MV-4-11 (cell line): ENCODE results near the gene SLC12A3.
A peak's percentile ranks its signal among the peaks of the same experiment; 100 is the strongest.

Source experiments
- DNase-seq: peaks from one replicate; lab custom pipeline; 2025; lab: John Stamatoyannopoulos, UW

Gene SLC12A3

GRCh38 chr16:56864960-56865359, at the start of gene SLC12A3:
TSS of gene SLC12A3 (plus strand) at chr16:56865207. CDS start at chr16:56865236, 29 bp downstream.
- no peak for DNase-seq

DNA sequence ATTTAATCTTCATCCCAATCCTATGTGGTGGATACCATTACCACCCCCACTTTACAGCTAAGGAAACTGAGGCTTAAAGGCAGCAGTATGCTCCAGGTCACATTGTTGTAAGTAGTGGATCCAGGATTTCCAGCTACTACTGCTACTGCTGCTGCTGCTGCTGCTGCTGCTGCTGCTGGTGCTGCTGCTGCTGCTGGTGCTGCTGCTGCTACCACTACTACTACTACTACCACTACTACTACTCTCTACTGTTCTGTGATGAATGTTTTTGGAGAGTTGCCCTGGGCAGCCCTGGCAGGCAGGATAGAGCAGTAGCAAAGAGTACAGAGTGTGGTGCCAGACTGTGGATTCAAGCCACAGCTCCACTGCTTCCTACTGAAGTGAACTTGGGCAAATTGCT, 49.3 kb upstream of the SLC12A3 start:
- DNase-seq, result no peak

DNA sequence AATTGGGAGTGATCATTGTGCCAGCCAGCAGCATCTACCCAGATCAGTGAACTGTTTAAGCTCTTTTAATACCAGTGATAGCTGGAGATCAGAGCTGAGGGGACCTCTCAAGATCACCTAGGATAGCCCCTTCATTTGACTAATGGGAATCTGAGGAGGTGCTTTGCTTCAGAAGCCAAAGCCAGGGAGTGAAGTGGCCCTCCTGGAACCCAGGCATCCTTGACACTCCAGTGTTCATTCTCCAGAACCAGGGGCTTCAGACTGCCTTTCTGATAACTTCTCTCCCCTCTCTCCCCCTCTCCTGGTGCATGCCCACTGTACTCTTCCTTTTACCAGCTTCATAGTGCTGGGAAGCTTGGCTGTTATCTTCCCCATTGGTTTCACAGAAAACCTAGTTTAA, 48.0 kb upstream of the SLC12A3 start:
- no peak for DNase-seq

- DNase-seq, result no peak
These were observed 47.1 kb upstream of the SLC12A3 start for GRCh38 chr16:56817938-56818337.

DNA sequence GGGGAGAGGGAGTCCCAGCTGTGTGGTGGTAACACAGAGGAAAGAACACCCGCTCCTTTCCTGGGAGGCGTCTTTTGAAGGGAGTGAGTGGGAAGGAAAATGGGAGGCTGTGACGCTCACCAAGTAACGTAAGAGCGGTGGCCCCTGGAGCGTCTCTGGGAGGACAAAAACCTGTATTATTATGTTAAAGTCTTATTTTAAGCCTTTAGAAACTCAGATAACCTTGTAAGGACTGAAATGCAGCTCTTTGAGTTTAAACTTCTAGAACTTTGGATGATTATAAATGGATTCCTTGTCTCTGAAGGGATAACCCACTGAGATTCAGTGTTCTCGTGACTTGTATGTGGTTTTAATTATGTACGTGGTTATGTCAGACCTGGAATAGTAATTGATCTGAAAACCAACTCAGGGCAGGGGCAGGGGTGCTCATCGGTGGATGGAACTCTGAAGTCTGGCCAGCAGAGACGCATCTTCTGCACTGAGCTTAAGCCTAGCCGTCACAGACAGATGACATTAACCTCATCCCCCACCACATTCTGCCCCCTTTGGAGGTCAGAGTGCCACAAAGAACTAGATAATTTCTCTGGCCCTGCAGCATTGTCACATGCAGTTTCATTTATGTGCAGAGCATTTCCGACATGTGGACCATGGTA, 41.8 kb upstream of the SLC12A3 start:
- DNase-seq, result no peak

DNA sequence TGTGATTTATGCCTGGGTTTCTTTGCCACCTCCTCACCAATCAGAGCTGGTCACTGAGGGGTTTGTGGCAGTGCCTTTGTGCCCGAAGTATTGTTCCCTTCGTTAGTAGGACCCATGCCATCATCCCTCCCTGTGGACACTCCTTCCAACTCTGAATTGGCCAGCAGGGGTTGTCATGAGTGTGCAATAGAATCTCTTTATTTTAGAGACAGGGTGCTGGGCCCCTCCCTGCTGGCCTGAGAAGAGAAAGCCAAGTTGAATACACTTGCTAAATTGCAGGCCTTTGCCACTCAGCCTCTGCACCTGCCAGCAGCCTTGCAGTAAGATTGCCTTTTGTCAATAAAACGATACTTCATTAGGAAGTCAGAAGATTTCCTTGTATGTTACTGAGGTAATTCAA, 40.7 kb upstream of the SLC12A3 start:
- DNase-seq, result no peak

DNA sequence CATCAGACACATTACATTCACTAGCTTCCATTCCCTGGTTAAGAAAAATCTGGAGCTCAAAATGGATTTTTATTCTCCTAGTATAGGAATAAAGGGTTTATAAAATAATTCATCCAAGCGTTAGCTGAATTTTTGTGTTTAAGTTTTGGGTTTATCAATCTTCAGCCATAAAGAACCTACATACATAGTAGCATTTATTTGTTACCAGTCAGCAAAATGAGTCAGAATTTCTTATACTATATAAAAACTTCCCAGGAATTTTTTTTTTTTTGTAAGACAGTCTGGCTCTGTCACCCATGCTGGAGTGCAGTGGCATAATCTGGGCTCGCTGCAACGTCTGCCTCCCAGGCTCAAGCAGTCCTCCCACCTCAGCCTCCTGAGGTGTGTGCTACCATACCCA, 40.2 kb upstream of the SLC12A3 start:
- no peak for DNase-seq

- DNase-seq, result no peak
These were observed 39.2 kb upstream of the SLC12A3 start for GRCh38 chr16:56825826-56826225.

- no peak for DNase-seq
These were observed 36.4 kb upstream of the SLC12A3 start for GRCh38 chr16:56828647-56829046.

DNA sequence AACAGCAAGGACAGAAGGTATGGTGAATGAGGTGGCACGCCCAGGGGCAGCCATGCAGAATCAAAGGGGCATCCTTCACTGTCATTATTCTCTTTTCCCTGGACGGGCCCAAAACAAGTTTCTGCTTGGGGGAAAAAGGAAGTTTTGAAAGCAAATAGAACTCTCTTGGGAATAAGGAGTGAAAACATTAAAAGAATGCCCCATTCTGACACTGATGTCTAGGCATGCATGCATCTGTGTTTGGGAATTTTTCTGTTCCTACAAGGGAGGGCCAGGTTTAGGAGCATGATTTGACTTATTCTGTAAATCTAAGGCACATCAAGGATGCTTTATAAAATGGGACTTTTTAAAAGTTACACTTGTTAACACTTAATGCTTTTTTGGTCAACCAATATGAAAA, 34.3 kb upstream of the SLC12A3 start:
- DNase-seq, result no peak

GRCh38 chr16:56832768-56833167, 32.2 kb upstream of the SLC12A3 start:
- no peak for DNase-seq

DNA sequence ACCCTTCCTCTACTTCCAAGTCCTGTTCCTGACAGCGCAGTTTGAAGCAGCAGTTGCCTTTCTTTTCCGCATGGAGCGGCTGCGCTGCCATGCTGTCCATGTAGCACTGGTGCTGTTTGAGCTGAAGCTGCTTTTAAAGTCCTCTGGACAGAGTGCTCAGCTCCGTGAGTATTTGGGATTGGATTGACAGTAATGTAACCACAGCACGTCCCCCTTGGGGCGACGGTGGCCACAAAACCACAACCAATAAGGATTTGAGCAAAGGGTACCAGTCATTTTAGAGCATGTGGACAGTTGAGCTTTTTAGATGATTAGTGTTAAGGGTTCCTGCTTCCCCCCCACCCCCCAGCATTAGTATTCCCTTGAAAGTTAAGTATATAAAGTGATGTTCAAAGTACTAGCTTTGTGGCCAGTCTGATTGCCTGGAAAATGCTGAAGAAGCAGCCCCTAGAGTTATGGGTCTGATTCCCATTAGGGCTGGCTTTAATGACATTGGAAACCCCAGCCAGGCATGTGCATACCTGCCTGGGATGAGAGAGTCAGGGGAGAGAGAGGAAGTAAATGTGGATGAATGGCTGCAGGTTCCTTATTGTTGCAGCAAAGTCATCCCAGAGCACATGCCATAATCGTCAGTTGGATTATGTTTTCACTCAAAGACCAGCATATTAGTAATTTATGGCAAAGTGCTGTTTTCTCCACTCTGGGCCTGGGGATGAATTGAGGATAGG, 31.6 kb upstream of the SLC12A3 start:
- DNase-seq, result peak; percentile 66

GRCh38 chr16:56835320-56835719, 29.7 kb upstream of the SLC12A3 start:
- DNase-seq, result no peak

- no peak for DNase-seq
These were observed 28.4 kb upstream of the SLC12A3 start for GRCh38 chr16:56836410-56837230.

DNA sequence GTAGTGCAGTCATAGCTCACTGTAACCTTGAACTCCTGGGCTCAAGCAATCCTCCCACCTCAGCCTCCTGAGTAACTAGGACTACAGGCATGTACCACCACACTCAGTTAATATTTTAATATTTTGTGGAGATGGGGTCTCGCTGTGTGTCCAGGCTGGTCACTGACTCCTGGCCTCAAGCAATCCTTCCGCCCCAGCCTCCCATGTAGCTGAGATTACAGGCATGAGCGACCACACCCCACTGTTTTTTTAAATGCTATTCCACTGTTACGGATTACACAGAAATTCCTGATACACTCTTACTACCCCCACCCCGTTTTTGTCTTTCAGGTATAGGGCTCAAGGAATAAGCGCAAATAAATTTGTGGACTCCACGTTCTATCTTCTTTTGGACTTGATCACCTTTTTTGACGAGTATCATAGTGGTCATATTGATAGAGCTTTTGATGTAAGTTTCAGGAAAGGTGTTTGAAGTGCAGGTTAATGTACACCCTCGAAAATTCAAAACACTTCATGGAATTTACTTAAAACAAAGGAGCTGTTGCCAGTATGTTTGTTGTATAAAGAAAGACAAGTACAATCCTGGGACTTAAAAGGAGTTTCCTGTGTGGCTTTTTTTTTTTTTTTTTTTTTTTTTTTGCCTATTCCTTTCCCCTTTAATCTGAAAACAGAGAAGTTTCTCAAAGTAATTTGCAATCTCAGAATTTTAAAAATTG, 26.2 kb upstream of the SLC12A3 start:
- no peak for DNase-seq

DNA sequence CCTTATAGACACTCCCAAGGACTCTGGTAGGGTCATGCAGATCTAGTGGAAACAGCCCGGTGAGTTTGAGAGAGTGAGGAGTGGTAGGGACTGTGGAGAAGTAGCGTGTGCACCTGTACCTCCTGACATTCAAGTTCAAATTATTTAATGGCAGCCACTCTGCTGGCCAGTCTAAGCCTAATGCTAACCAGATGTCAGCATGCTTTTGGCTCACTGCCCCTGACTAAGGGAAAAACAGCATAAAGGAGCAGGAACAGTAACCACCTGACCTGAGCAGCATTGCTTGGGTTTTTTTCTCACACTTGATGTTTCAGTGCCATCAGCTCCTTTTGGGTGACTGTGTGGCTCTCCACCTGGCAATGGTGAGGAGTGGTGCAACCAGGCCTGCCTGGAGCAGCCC, 23.8 kb upstream of the SLC12A3 start:
- DNase-seq, result no peak

GRCh38 chr16:56841659-56842058, 23.3 kb upstream of the SLC12A3 start:
- no peak for DNase-seq

GRCh38 chr16:56842133-56842532, 22.9 kb upstream of the SLC12A3 start:
- no peak for DNase-seq

DNA sequence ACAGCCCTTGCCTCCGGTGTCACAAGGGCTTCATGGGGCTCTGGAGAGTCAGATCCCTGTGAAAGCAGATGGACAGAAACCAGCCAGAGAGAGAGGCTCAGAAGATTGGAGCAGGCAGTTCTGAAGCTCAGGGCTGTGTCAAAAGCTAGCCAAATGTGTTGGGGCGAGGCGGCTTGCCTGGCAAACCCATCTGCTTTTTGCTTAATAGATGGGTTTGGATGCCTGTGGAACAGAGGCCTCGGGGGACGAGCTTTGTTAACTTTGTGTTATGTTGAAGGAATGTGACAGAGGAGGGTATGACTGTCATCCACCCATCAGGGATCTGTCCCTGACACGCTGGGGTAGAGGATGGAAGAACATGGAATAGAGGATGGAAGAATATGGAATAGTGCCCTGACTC, 21.0 kb upstream of the SLC12A3 start:
- DNase-seq, result no peak

GRCh38 chr16:56847173-56847910, 17.7 kb upstream of the SLC12A3 start:
- peak; percentile 66 for DNase-seq
